Sigmoid colon (tissue), 7 donors: ENCODE data around the gene KNDC1. TPM values are rescaled to one million over a fixed set of nuclear protein-coding genes. Genes with fewer than 3 reads are reported as not detected.
A peak's percentile ranks its signal among the peaks of the same experiment; 100 is the strongest.

ENCODE experiments used
- DNase-seq: peaks from one replicate; pipeline ENCODE4 v3.0.0-alpha.2; 2019
- H3K27ac ChIP-seq, 4 donors: fragments of 200-600 bp; sonication (generic); one replicate each; pipeline ENCODE4 v1.5.1; 2016 to 2019; ENCODE audit warnings: mild to moderate bottlenecking in 1 of 4
- H3K27me3 ChIP-seq, 3 donors: fragments of 200-600 bp; sonication (generic); one replicate each; pipeline ENCODE4 v1.5.1; 2019; ENCODE audit warnings: mild to moderate bottlenecking in 1 of 3
- H3K36me3 ChIP-seq, 4 donors: fragments of 200-600 bp; sonication (generic); one replicate each; pipeline ENCODE4 v1.5.1; 2016 to 2019
- H3K4me1 ChIP-seq, 4 donors: fragments of 200-600 bp; sonication (generic); one replicate each; pipeline ENCODE4 v1.5.1; 2017 to 2019
- H3K4me3 ChIP-seq, 4 donors: fragments of 200-600 bp; sonication (generic); one replicate each; pipeline ENCODE4 v1.5.1; 2017 to 2019; ENCODE audit warnings: mild to moderate bottlenecking in 2 of 4, moderate library complexity in 1 of 4
- H3K9me3 ChIP-seq, 4 donors: fragments of 200-600 bp in 3 of 4; sonication (generic) in 3 of 4; one replicate each; pipeline versions ENCODE4 v1.5.1 to v1.6.1; 2013 to 2019
- EP300 ChIP-seq, 4 donors: sonication (generic); formaldehyde crosslinking; IDR thresholded peaks; one replicate each; pipeline ENCODE4 v1.6.1; 2017; ENCODE audit warnings: antibody characterized with exemption in 4 of 4
- POLR2A ChIP-seq, 2 donors: fragments of 450-650 bp; IDR thresholded peaks; one replicate each; pipeline ENCODE4 v1.6.1; 2016; ENCODE audit warnings: antibody characterized with exemption in 2 of 2, mild to moderate bottlenecking in 2 of 2, moderate library complexity in 2 of 2
- POLR2AphosphoS5 ChIP-seq, 4 donors: sonication (generic); formaldehyde crosslinking; IDR thresholded peaks; one replicate each; pipeline ENCODE4 v1.6.1; 2017; ENCODE audit warnings: antibody characterized with exemption in 4 of 4
- WGBS, 2 donors: extraction: QIAGEN DNeasy Blood & Tissue Kit; methylation state at CpG; one replicate each; pipeline ENCODE4 v1.1.7; 2013; 5-methylcytosine and 5-hydroxymethylcytosine counted together
- intact Hi-C: fragments of 100-400 bp; cut with DNase I; formaldehyde crosslinking; loops from one replicate; pipeline ENCODE4 v1.15.1; 2023
- polyA plus RNA-seq, 3 donors: library from polyadenylated mRNA; stranded (reverse); fragments of 200-250 nt; gene quantifications; one replicate each; pipeline ENCODE4 v1.2.3, GENCODE V29; 2013
- total RNA-seq, 4 donors: library from RNA; depleted of rRNA; stranded (reverse); fragments of >200 nt; gene quantifications; one replicate each; pipeline ENCODE4 v1.1.0, GENCODE V29; 2016
- TF ChIP-seq, protein P1 (sequence below), 4 experiments: fragments of 450-650 bp in 3 of 4; fragments of 200-600 bp in 1 of 4; IDR thresholded peaks; one replicate each; pipeline ENCODE4 v1.5.1; 2016 to 2019; ENCODE audit warnings: antibody characterized with exemption in 4 of 4, mild to moderate bottlenecking in 3 of 4, moderate library complexity in 2 of 4
- donor health status: healthy with polysubstance abuse.
- donor health status: Bipolar disorder and iron deficiency.
- donor health status: healthy.

The KNDC1 gene
- total and polyA plus RNA-seq, 7 donors = under 0.01 to 1.9 (median 0.26) TPM; not detected in 1

- Histone ChIP-seq H3K4me1 (peaks cover 0 to 15% (median 10%) of the 10 kb centered on the region in 4 donors), H3K4me3 (no peak overlapping the region), H3K27me3 (peaks cover 17 to 29% (median 17%) of the 10 kb centered on the region in 3 donors), H3K36me3 (peaks cover 0 to 14% (median 5%) of the 10 kb centered on the region in 4 donors), H3K27ac (no peak overlapping the region), H3K9me3 (no peaks in the 10 kb centered on the region)
- 22 to 29% methylated on average over 26 of the region's 26 CpGs for WGBS, 2 donors
- intact Hi-C loops = no loop called here
- TF ChIP-seq POLR2AphosphoS5 (IDR thresholded peaks at IDR 0.05) (no peak), POLR2A (IDR thresholded peaks at IDR 0.05) (no peak), EP300 (IDR thresholded peaks at IDR 0.05) (no peak)
- TF ChIP-seq, protein P1, sequence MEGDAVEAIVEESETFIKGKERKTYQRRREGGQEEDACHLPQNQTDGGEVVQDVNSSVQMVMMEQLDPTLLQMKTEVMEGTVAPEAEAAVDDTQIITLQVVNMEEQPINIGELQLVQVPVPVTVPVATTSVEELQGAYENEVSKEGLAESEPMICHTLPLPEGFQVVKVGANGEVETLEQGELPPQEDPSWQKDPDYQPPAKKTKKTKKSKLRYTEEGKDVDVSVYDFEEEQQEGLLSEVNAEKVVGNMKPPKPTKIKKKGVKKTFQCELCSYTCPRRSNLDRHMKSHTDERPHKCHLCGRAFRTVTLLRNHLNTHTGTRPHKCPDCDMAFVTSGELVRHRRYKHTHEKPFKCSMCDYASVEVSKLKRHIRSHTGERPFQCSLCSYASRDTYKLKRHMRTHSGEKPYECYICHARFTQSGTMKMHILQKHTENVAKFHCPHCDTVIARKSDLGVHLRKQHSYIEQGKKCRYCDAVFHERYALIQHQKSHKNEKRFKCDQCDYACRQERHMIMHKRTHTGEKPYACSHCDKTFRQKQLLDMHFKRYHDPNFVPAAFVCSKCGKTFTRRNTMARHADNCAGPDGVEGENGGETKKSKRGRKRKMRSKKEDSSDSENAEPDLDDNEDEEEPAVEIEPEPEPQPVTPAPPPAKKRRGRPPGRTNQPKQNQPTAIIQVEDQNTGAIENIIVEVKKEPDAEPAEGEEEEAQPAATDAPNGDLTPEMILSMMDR (IDR thresholded peaks at IDR 0.05) = no peak
- DNase-seq = no peak
These were observed 115.0 kb downstream of the KNDC1 start for GRCh38 chr10:133274751-133275683.

- H3K36me3 ChIP-seq = peaks cover 0 to 21% (median 9%) of the 10 kb centered on the region in 4 donors
- intact Hi-C loops = no loop called here
- peaks cover 17 to 29% (median 17%) of the 10 kb centered on the region in 3 donors for H3K27me3 ChIP-seq
- no peak overlapping the region for H3K27ac ChIP-seq
- TF ChIP-seq POLR2AphosphoS5 (IDR thresholded peaks at IDR 0.05) (no peak), POLR2A (IDR thresholded peaks at IDR 0.05) (no peak), EP300 (IDR thresholded peaks at IDR 0.05) (no peak)
- TF ChIP-seq, protein P1 (IDR thresholded peaks at IDR 0.05) = no peak
- no peaks in the 10 kb centered on the region for H3K9me3 ChIP-seq
- H3K4me3 ChIP-seq = peak overlapping the region in 1 of 4 donors; percentile 29
- 20 to 22% methylated on average over 12 of the region's 12 CpGs for WGBS, 2 donors
- DNase-seq = no peak
- peaks cover 0 to 15% (median 10%) of the 10 kb centered on the region in 4 donors for H3K4me1 ChIP-seq
These were observed 115.7 kb downstream of the KNDC1 start for GRCh38 chr10:133275684-133276092.

Other genes with a start within 250 kb of the KNDC1 start
- 1 to 10 TPM in 1 of 4 donors, under 1 TPM in 2, not detected in 1; 0.36 to 1.7 (median 0.41) TPM for gene CFAP46, start 217.6 kb upstream of the KNDC1 start, total RNA-seq
- under 1 TPM in 1 of 3 donors, not detected in 2; 0.10 TPM for gene CFAP46, start 217.6 kb upstream of the KNDC1 start, polyA plus RNA-seq
- gene ADGRA1, start 72.3 kb upstream of the KNDC1 start, total RNA-seq = under 1 TPM in 3 of 4 donors, not detected in 1; under 0.01 to 0.28 (median 0.14) TPM
- gene ADGRA1, start 72.3 kb upstream of the KNDC1 start, polyA plus RNA-seq = under 1 TPM in 1 of 3 donors, not detected in 2; 0.03 TPM
- not detected for gene UTF1, start 70.0 kb downstream of the KNDC1 start, total RNA-seq
- not detected for gene UTF1, start 70.0 kb downstream of the KNDC1 start, polyA plus RNA-seq
- gene VENTX, start 77.6 kb downstream of the KNDC1 start, total RNA-seq = 1 to 10 TPM in 2 of 4 donors, under 1 TPM in 2; 0.66 to 1.4 (median 0.95) TPM
- under 1 TPM in 1 of 3 donors, not detected in 2; 0.36 TPM for gene VENTX, start 77.6 kb downstream of the KNDC1 start, polyA plus RNA-seq
- gene ADAM8, start 116.6 kb downstream of the KNDC1 start, total RNA-seq = 1 to 10 TPM in 1 of 4 donors, under 1 TPM in 3; 0.36 to 7.6 (median 0.74) TPM
- gene ADAM8, start 116.6 kb downstream of the KNDC1 start, polyA plus RNA-seq = 1 to 10 TPM; 1.2 to 8.9 (median 3.5) TPM
- 10 to 100 TPM; 25.8 to 33.5 (median 30.2) TPM for gene TUBGCP2, start 148.7 kb downstream of the KNDC1 start, total RNA-seq
- 10 to 100 TPM; 13.8 to 51.1 (median 26.6) TPM for gene TUBGCP2, start 148.7 kb downstream of the KNDC1 start, polyA plus RNA-seq
- 10 to 100 TPM; 42.8 to 53.6 (median 45.1) TPM for gene ZNF511, start 148.7 kb downstream of the KNDC1 start, total RNA-seq
- 10 to 100 TPM; 34.7 to 55.6 (median 49.9) TPM for gene ZNF511, start 148.7 kb downstream of the KNDC1 start, polyA plus RNA-seq
- 1 to 10 TPM; 1.3 to 6.8 (median 5.4) TPM for gene CALY, start 176.7 kb downstream of the KNDC1 start, total RNA-seq
- 1 to 10 TPM in 1 of 3 donors, not detected in 2; 1.4 TPM for gene CALY, start 176.7 kb downstream of the KNDC1 start, polyA plus RNA-seq
- gene PRAP1, start 187.2 kb downstream of the KNDC1 start, total RNA-seq = 1 to 10 TPM in 1 of 4 donors, not detected in 3; 2.9 TPM
- gene PRAP1, start 187.2 kb downstream of the KNDC1 start, polyA plus RNA-seq = 100 to 1,000 TPM in 1 of 3 donors, 10 to 100 TPM in 2; 73.4 to 102 (median 88.9) TPM
- gene FUOM, start 197.8 kb downstream of the KNDC1 start, total RNA-seq = 10 to 100 TPM in 2 of 4 donors, 1 to 10 TPM in 2; 8.0 to 25.7 (median 12.8) TPM
- 10 to 100 TPM; 39.0 to 98.0 (median 48.9) TPM for gene FUOM, start 197.8 kb downstream of the KNDC1 start, polyA plus RNA-seq
- 10 to 100 TPM; 58.6 to 87.0 (median 65.6) TPM for gene ECHS1, start 213.1 kb downstream of the KNDC1 start, total RNA-seq
- 100 to 1,000 TPM; 187 to 360 (median 220) TPM for gene ECHS1, start 213.1 kb downstream of the KNDC1 start, polyA plus RNA-seq
- 10 to 100 TPM in 3 of 4 donors, 1 to 10 TPM in 1; 6.4 to 11.8 (median 11.0) TPM for gene PAOX, start 219.0 kb downstream of the KNDC1 start, total RNA-seq
- gene PAOX, start 219.0 kb downstream of the KNDC1 start, polyA plus RNA-seq = 1 to 10 TPM; 5.4 to 8.7 (median 6.5) TPM
- 10 to 100 TPM; 14.0 to 28.8 (median 17.0) TPM for gene MTG1, start 233.9 kb downstream of the KNDC1 start, total RNA-seq
- 10 to 100 TPM; 27.6 to 63.6 (median 30.3) TPM for gene MTG1, start 233.9 kb downstream of the KNDC1 start, polyA plus RNA-seq